ENCODE data around the gene SNX25. TPM values are rescaled to one million over a fixed set of nuclear protein-coding genes. Genes with fewer than 3 reads are reported as not detected.

The SNX25 gene
- total and polyA plus RNA-seq, 2 of the 13 experiments (the other 11 are each of a cell fraction or from before 2014, with no cell fraction given), result 23.4 to 23.5 TPM

GRCh38 chr4:185395956-185396723, 186.7 kb downstream of the SNX25 start (continued):
- TF ChIP-seq ZNF530 (CRISPR knock-in tag; IDR thresholded peaks at IDR 0.05; ENCODE audit: low read depth), result peak; percentile 93; the same call in 1 of the 2 replicates
- peak; percentile 72; the same call in 1 of the 2 replicates for TF ChIP-seq ZNF382 (CRISPR knock-in tag; IDR thresholded peaks at IDR 0.05; ENCODE audit: borderline replicate concordance)
- peak; percentile 78 for TF ChIP-seq ZBTB4 (CRISPR knock-in tag; IDR thresholded peaks at IDR 0.05; ENCODE audit: borderline replicate concordance)
- TF ChIP-seq ZNF557 (CRISPR knock-in tag; IDR thresholded peaks at IDR 0.05), result peak; percentile 97
- TF ChIP-seq MXI1 (IDR thresholded peaks at IDR 0.05; ENCODE audit: borderline replicate concordance, low read depth, low read length), result peak; percentile 88
- peak; percentile 96; the same call in 1 of the 2 replicates for TF ChIP-seq IRF9 (CRISPR knock-in tag; IDR thresholded peaks at IDR 0.05; ENCODE audit: borderline replicate concordance)
- no peak for TF ChIP-seq HNRNPL (IDR thresholded peaks at IDR 0.05; ENCODE audit: low read depth, low read length)
- peak; percentile 94 for TF ChIP-seq NR0B2 (CRISPR knock-in tag; IDR thresholded peaks at IDR 0.05)
- TF ChIP-seq BHLHE40 (IDR thresholded peaks at IDR 0.05; ENCODE audit: low read length), result peak; percentile 95
- TF ChIP-seq ZNF607 (CRISPR knock-in tag; IDR thresholded peaks at IDR 0.05; ENCODE audit: borderline replicate concordance), result peak; percentile 99
- TF ChIP-seq SP5 (CRISPR knock-in tag; IDR thresholded peaks at IDR 0.05; ENCODE audit: borderline replicate concordance, low read depth), result peak; percentile 79
- peak; percentile 91 for TF ChIP-seq ARHGAP35 (CRISPR knock-in tag; IDR thresholded peaks at IDR 0.05; ENCODE audit: borderline replicate concordance)
- TF ChIP-seq ZNF691 (CRISPR knock-in tag; IDR thresholded peaks at IDR 0.05; ENCODE audit: borderline replicate concordance, low read depth), result 0 out of 2 replicates have a peak, but pooled peaks have one; percentile 13
- TF ChIP-seq HBP1 (CRISPR knock-in tag; IDR thresholded peaks at IDR 0.05; ENCODE audit: low read depth), result no peak; the same call in 1 of the 2 replicates
- no peak for TF ChIP-seq HNRNPH1 (optimal IDR thresholded peaks at IDR 0.05; ENCODE audit: low read depth, low read length)
- TF ChIP-seq ZBTB10 (CRISPR knock-in tag; IDR thresholded peaks at IDR 0.05; ENCODE audit: borderline replicate concordance), result peak; percentile 71
- peak; percentile 100 for TF ChIP-seq ARNT (IDR thresholded peaks at IDR 0.05)
